GM19395 (cell line): Measurements from ENCODE around the gene SEC31A.

ENCODE experiments used
- ATAC-seq: cut with Tn5 transposase; IDR thresholded peaks from one replicate; pipeline ENCODE4 v1.9.1; 2021; ENCODE audit warnings: mild to moderate bottlenecking, moderate library complexity; ENCODE audit not compliant: unreplicated experiment

SEC31A gene

DNA sequence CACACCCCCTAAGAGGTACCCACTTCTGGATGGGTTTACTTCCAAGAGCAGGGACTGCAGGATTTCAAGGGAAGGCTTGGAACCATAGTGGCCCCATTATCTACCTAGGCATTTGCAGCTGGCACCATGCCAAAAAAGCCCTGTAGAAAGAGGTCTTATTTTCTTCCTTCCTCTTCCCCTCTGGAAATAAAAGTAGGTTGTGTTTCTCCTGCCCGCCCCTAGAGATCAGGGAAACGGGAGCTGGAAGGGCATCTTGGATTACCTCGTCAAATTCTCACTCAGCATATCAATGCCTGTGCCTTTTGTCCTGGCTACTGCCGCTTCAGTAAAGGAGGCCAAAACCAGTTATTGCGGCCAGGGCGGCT is 93.9 kb downstream of the SEC31A start:
- no peak for ATAC-seq

DNA sequence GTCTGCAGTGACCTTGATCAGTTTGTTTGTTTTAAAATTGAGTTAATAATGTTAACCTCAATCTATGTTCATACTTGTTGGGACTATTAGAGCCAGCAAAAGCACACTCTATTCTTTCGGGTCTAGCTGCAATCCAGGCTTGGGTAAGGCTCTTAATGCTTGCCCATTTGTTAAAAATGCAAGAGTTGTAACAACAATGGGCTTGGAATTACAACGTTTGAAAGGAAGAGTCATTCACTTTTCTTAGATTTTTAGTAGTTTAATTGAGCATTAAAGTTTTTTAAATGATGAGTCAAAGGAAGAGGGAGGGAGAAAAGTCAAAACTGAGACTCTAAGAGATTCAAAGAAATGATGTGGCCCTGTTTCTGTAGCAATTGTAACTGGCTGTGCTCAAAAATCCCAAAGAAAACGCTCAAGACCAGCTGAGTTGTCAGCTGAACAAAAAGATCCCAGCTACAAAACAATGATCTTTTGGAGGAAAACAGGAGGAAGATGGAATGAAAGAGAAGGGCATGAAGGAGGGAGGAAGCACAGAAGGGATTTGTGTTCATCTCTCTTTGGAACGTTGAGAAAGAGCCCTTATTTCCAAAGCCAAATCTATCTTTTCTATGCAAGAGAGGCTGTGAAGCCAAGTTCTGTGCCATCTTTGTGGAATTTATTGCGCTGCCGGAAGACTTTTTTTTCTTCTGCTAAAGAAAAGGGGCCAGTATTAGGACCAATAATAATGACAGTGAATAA is 97.9 kb downstream of the SEC31A start:
- ATAC-seq: no peak

DNA sequence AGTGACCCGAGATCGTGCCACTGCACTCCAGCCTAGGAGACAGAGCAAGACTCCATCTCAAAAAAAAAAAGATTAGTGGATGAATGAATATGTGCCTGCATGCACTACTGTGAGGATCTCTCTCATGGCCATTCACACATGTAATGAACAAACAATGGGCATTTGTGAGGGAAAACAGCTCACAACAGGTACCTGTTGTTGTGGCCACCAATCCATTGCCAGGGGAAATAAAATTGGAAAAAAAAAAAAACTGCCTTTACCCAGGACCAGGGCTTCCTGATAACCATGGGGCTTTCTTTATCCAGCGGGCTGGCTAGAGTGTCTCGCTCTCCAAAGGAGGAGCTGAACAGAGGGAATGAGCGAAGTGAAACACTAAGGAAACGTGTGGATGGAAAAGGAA is 99.8 kb downstream of the SEC31A start:
- ATAC-seq: no peak

DNA sequence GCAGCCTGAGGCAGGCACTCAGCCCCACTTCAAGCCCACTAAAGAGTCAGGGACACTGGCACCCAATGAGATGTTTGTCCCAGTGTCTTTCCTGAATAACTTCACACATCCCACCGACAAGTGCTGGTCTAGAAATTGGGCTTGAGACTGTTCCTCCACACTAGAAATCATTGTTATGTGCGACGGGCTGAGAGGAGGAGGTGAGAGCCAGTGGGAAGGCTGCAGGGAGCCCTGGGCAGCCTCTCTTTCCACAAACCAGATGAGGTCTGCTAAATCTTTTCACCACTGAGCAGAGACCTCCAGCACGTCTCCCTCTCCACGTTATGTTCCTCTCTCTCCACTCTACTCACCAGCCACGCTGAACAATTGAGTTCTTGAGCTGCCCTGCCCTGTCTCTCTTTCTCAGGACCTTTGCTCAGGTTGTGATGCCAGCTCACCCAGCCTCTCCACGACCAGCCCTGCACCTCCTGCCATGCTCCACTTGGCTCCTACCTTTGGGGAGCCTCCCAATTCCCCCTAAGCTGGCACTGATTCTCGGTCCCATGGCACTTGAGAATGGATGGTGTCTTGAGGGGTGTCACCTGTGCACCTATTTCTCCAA is 100.8 kb downstream of the SEC31A start:
- no peak for ATAC-seq

DNA sequence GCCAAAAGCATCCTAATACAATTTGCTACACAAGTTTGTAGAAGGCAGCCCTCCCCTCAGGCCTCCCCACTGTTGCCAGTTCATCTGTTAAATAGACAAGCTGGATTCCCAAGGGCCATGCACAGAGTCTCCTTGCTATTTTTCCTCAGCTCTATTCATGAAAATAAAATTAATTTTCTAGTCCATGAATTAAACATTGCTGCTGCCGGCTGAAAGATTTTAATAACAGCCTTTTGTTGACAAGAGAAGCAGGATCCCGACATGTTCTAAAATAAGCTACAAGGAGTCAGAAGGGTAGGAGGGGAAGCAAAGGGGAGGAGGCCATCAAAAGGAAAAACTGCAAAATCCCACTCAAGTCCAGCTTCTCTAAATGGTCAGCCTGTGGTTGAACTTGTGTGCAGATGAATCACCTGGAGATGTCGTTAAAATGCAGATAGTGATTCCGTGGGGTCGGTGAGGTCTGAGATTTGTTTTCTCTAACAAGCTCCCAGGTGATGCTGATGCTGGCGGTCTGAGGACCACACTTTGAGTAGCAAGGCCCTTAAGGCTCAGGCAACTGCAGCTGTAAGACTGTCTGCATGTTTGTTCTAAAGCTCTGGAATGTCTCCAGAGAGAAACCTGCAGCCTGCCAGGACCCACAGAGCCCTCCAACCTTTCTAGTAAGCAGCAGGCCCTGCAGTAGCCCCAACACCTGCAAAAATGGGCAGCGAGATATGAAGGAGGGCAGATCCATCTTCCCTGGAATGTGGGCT is 101.8 kb downstream of the SEC31A start:
- no peak for ATAC-seq

DNA sequence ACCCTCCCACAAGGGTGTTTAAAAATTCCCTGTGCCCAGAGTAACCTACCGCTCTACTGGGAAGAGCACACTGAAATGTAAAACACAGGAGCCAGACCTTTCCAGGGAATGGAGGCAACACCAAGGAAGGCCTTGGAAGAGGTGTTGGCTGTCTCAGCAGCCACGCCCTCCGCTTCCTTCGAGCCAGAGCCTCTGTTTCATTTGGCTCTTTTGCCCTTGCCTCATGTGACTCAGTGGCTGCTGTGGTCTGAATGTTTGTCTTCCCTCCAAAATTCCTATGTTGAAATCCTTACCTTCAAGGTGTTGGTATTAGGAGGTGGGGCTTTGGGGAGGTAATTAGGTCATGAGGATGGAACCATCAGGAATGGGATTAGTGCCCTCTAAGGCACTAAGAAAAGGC is 103.6 kb downstream of the SEC31A start:
- no peak for ATAC-seq

DNA sequence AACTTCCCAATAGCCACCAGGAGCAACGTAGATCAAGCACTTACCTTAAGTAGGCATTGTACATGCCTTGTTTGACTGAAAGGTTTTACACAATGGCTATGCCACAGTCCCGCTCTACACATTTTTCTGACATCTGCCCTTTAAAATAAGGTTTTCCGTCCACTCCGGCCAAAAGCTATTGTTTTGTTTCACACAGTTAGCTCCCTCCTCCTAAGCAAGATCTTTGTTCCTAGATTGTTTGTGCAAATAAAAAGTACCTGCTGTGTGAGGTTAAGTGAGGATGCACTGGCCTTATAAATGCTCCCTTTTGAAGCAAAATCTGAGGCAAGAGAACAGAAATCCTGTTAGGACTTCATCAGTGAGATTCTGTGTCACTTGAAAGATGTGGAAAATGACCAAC is 104.1 kb downstream of the SEC31A start:
- ATAC-seq: no peak

DNA sequence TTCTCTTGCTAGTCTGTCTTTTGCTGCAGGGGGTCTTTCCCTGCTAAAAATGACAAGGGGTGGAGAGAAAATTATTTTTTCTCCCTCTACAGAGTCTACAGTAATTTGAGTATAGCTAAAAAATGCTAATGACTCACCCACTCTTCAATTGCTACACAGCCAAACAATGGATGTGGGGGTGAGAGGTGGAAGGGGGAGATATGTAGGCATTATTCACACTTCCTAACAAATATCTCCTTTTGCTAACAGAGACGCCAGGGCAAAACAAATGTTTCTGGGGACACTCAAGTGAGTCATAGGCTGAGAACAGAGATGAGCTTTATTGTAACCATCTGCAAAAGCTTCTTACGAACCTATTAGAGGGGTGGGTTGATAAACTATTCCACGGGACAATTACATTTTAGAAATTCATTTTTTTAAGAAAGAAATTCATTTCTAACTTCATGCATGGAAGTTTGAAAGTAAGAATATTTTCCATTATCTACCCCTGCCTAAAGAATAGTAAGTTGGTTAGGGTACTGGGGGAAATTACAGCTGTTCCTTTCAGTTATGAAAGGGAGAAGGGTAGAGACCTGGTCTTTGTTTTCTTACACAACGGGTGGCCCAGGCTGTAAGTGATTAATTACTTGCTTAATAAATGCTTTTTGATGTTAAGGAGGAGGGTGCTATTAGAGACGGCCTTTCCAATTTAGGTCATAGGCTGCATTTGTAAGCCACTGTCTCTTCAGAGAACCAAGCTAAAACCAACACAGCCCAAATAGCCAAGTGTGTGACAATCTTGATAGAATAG is 105.1 kb downstream of the SEC31A start:
- ATAC-seq: no peak

DNA sequence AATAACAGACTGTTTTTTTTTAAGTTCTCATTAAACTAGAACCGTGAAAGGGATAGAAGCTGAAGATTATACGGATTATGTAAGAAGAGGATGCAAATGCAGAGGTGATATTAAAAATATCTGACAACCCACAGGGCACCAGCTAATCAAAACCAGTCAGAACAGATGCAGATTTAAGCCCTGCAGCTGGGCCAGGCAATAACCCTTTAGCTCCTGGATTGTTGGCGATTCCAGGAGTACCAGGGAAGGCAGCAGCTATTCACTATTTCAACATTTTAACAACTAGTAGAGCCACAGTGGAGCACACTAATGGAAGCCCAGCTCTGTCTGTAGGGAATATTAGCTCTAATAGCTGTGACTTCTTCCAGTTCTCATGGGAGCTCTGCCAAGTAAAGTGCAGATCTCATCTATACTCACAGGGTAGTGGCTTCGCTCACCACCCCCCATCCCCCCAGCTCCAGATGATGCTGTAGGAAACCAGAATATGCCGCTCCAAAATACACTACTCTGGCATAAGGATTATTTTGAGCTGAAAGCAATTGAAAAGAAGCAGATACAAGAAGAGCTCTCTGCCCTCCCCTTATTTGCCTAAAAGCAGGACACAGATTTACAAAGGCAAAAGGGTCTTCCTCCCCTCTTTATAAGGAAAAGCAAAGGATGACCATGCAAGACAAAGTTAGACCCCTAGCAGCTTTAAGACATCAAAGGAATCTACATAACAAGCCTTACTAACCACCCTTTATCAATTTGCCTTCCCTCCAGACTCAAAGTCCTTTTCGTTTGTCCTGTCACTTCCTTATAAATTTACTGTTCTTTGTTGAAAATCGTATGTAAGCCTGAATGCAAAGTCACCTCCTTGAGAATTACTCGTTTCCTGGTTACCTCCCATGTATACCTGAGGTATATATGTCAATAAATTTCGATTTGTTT is 106.0 kb downstream of the SEC31A start:
- ATAC-seq: no peak

DNA sequence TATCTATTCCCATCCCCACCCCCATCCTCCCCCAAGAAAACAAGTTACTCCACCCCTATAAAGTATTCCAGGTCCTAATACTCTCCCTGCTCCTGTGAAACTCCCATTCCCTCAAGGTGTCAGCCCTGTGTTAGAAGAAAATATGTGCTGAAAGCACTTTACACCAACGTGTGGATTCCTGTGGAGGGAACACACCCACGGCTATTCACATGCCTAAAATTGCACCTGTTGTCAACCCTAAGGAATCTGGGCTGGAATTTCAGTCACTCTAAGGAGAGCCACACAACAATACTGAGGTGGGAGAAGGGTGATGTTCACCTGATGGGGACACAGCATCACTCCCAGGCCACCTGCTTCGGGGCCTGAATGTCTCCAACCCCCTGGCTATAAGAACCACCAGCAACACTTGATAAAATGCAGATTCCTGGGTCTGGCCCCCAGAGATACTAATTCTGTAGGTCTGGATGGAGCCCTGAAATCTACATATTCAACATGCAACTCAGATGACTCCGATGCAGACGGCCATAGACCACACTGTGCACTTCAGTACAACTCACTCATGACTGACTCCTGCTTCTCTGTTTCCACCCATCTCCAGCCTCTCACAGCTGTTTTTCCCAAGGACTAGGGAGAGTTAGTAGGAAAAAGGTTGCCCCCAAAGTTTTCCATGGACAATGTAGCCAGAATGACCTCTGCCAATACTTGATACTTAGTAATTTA is 108.2 kb downstream of the SEC31A start:
- no peak for ATAC-seq

DNA sequence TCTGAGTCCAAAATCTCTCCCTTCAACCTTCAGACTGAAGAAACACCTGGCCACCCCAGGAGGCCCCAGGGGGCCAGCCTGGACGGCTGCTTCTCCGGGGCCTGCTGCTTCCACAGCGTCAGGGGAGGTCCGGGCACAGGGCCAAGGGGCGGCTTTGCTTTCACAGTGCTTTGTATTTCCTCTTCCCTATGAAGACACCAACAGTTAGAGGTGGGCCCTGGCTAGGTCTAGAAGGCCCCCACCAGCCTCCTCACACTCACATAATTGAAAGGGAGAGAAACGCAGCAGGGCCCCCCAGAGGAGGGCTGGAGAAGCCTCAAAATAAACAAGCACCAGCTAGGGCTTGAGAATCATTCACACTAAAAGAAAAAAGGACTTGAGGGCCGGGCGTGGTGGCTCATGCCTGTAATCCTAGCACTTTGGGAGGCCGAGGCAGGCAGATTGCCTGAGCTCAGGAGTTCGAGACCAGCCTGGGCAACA is 110.2 kb downstream of the SEC31A start:
- peak; percentile 70 for ATAC-seq

DNA sequence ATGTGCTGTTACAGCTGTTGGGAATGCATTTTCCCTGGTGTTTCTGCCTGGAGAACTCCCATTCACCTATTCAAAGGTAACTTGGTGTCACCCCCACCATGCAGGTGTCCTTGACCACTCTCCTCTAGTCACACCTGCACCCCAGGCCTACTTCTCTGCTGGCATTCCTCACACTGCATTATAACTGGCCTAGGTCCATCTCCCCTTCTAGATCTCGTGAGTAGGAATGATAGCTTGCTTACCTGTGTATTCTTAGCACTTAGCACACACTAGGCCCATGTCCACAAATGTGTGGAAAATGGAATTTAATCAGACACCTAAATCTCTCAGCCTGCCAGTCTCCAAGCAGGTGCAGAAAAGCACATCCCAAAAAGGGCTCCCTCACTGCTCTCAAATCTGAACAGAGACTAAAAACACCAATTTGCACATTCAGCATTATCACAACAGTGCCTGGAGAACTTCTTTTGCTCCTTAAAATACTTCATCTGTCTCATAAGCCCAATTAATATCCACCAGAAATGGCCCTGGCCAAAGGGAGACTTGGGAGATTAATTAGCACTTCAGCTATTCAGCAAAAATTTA is 110.7 kb downstream of the SEC31A start:
- peak; percentile 10 for ATAC-seq

DNA sequence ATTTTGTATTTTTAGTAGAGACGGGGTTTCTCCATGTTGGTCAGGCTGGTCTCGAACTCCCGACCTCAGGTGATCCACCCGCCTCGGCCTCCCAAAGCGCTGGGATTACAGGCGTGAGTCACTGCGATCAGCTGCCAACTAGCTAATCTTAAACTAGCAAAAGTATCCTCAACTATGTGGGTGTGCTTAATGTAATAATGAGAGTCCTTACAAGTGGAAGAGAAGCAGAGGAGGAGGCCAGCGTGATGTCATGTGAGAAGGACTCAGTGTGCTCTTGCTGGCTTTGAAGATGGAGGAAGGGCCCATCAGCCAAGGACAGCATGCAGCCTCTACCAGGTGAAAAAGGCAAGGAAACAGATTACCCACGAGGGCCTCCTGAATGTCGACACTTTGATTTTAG is 111.9 kb downstream of the SEC31A start:
- ATAC-seq: no peak

DNA sequence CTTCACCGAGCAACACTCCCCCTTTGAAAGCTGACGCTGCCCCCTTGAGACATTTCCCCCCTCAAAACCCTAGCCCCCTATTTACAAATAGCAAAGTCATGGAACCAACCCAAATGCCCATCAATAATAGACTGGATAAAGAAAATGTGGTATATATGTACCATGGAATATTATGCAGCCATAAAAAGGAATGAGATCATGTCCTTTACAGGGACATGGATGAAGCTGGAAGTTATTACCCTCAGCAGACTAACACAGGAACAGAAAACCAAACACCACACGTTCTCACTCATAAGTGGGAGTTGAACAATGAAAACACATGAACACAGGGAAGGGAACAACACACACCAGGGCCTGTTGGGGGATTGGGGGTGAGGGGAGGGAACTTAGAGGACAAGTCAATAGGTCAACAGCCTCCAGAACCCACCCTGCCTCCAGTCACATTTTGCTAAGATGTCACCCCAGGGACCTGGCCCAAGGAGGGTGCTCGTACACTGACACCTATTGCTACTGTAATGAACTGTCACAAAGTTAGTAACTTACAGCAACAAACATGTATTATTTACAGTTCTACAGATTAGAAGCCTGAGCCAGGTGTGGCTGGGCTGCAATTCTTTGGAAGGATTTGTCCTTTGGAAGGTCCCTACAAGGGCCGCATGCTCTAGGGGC is 113.0 kb downstream of the SEC31A start:
- no peak for ATAC-seq

DNA sequence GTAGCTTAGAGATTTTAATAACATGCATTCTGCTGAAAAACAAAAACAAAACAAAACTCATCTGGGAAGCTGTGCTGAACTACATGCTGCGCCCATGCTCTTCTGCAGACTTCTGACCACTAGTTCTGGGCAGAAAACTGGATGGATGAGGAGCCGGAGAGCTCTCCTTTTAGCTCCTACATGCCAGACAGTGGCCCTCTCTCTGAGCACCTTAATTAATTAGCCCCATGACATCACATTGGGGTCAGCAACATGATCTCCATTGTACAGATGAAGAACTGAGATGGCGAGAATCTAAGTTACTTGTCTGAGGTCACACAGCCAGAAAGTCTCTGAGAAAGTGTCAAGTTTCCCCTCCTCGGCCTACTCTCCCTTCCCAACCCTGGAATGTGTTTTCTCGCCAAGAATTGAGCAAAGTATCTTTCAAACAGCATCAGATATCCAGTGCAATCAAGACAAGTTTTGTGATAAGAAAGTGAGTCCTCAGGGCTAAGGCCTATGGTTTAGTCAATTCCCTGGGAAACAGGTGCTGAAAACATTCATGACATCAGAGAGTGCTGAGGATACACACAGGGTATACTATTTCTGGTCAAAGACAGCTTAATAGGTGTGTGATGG is 113.9 kb downstream of the SEC31A start:
- no peak for ATAC-seq

DNA sequence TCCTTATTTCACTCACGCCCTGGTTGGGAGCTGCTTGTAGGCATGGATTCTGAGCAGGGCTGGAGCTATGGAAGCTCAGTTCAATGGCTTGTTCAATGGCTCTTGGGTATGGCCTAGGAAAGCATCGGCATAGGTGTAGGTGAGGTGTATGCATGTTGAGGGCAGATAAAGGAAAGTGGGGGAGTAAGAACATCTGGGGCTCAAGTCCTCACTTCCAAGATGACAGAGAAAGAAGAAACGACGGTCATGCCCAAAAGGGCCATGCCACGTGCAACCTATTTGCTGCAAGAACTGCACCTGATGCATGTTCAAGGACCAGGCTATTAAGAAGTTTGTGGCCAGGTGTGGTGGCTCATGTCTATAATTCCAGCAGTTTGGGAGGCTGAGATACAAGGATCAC is 115.7 kb downstream of the SEC31A start:
- no peak for ATAC-seq

DNA sequence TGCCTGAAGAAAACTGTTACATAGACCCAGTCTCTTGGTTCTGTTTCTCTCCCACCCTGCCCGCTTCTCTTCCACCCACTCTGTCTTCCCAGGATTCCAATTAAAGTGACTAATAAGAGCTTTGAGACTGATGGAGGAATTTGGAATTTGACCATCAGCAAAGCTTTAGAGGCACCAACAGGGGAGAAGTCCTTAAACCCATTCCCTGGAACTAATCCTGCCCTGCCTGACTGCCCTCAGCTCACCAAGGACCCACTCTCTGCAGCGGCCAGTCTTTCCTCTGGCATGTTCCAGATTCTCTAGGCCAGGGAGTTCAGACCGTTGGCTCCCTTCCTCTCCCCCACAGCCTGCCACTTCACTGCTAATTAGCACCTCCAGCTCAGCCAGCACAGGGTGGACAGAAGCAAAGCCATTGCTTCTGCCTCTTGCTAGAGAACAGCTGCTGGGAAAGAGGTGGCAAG is 116.2 kb downstream of the SEC31A start:
- ATAC-seq: no peak

DNA sequence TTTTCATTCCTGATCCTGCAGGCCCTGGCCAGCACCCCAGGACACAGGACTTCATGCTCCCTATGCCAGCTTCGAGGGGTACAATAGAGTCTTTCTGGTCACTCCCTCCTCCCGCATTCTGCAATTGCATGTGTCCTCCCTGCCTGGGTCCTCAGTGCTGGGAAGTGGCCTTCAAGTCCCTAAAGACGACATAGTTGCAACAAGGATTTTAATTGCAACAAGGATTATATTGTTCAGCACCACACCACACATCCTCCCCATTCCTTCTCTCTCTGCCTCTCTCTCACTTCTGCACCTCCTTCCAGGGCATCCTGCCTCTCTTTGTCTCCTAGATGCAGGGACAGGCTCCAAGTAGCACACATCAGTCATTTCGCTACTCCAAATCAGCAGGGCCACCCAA is 117.9 kb downstream of the SEC31A start:
- ATAC-seq: no peak
